Endodermal cell (in vitro differentiated cells): ENCODE data around the gene WBP1L. TPM values are rescaled to one million over a fixed set of nuclear protein-coding genes. Genes with fewer than 3 reads are reported as not detected.
"Not testable (repeated sequence)": the region's sequence is repeated elsewhere in the genome, so short reads cannot be mapped to it uniquely, and the experiment has no call there.

Experiments used
- DNase-seq: peaks from one replicate; pipeline ENCODE4 v3.0.0-alpha.2; 2017
- H3K27ac ChIP-seq: 2 replicates; pipeline ENCODE4 v1.5.1; 2013; ENCODE audit warnings: mild to moderate bottlenecking, low read depth, low read length, moderate library complexity
- H3K27me3 ChIP-seq: 2 replicates; pipeline ENCODE4 v1.6.1; 2013; ENCODE audit warnings: mild to moderate bottlenecking, low read length, moderate library complexity; ENCODE audit not compliant: insufficient read depth, control insufficient read depth, poor library complexity, severe bottlenecking
- H3K36me3 ChIP-seq: 2 replicates; pipeline ENCODE4 v1.7.0; 2013; ENCODE audit warnings: mild to moderate bottlenecking, low read length, moderate library complexity; ENCODE audit not compliant: control insufficient read depth, insufficient read depth
- H3K4me1 ChIP-seq: one replicate; pipeline ENCODE4 v1.7.0; 2013; ENCODE audit warnings: low read length; ENCODE audit not compliant: control insufficient read depth, insufficient read depth
- H3K4me3 ChIP-seq: 2 replicates; pipeline ENCODE4 v1.5.1; 2013; ENCODE audit warnings: mild to moderate bottlenecking, low read length, moderate library complexity
- H3K9ac ChIP-seq: 2 replicates; pipeline ENCODE4 v1.6.1; 2013; ENCODE audit warnings: mild to moderate bottlenecking, low read length, moderate library complexity; ENCODE audit not compliant: poor library complexity, severe bottlenecking; ENCODE audit errors: extremely low read depth
- H3K9me3 ChIP-seq: 2 replicates; pipeline ENCODE4 v1.6.1; 2013; ENCODE audit warnings: mild to moderate bottlenecking, low read length, moderate library complexity; ENCODE audit not compliant: control insufficient read depth
- H3K27ac Mint-ChIP-seq: 2 replicates; pipeline ENCODE4 v1.8.0; 2020; ENCODE audit warnings: mixed read lengths
- H3K27me3 Mint-ChIP-seq: 2 replicates; pipeline ENCODE4 v1.8.0; 2021; ENCODE audit warnings: mild to moderate bottlenecking, mixed read lengths; ENCODE audit not compliant: insufficient read depth
- H3K36me3 Mint-ChIP-seq: 2 replicates; pipeline ENCODE4 v1.8.0; 2020; ENCODE audit warnings: low read depth, mixed read lengths
- H3K4me1 Mint-ChIP-seq: 2 replicates; pipeline ENCODE4 v1.8.0; 2020; ENCODE audit warnings: mixed read lengths
- H3K4me3 Mint-ChIP-seq: 2 replicates; pipeline ENCODE4 v1.8.0; 2020; ENCODE audit warnings: mild to moderate bottlenecking, moderate library complexity, mixed read lengths
- H3K9me3 Mint-ChIP-seq: 2 replicates; pipeline ENCODE4 v1.8.0; 2020; ENCODE audit warnings: mild to moderate bottlenecking, mixed read lengths
- WGBS, 2 experiments: methylation state at CpG; one replicate each; pipeline versions ENCODE4 v1.1.5 to v1.1.7; 2013; ENCODE audit warnings: missing lambda C conversion rate in 2 of 2, mixed read lengths in 1 of 2; ENCODE audit not compliant: insufficient coverage in 1 of 2, insufficient read length in 1 of 2; 5-methylcytosine and 5-hydroxymethylcytosine counted together
- long read RNA-seq, 4 experiments: library from polyadenylated mRNA in 2 of 4; library from RNA in 1 of 4; library from capped mRNA in 1 of 4; stranded (forward) in 3 of 4; unstranded in 1 of 4; transcript quantifications; one replicate each; pipeline ENCODE4 v2.0.0, GENCODE V29; 2020 to 2021; ENCODE audit warnings: inconsistent platforms in 1 of 4
- polyA plus RNA-seq, 2 experiments: library from polyadenylated mRNA; stranded (reverse); fragments of 50-300 nt; gene quantifications; one replicate each; pipeline ENCODE4 v1.2.3, GENCODE V29; 2013
- total RNA-seq, 2 donors: library from RNA; stranded (reverse); fragmentation: NEBNext Ultra II Directional in 1 of 2; extraction: Animal tissue kit (Norgen Biotek cat#: 25700) in 1 of 2; gene quantifications; 2 replicates in 1 of 2; 3 replicates in 1 of 2; pipeline ENCODE4 v1.2.1, GENCODE V29; 2021
- TF ChIP-seq, protein P1 (sequence below): fragments of 200-600 bp; sonication (generic); conservative IDR thresholded peaks from 2 replicates; pipeline ENCODE4 v1.5.0; 2021; ENCODE audit warnings: antibody characterized with exemption, mild to moderate bottlenecking

The WBP1L gene
- 10 to 100 TPM; 23.5 to 25.8 TPM for total RNA-seq
- polyA plus RNA-seq (2013, experiment 1 of 2), result 30.2 TPM
- 29.0 TPM for polyA plus RNA-seq (2013, experiment 2 of 2)
- long read RNA-seq, experiment 1, partial matches to known transcripts, result 8 of 8 reads
- long read RNA-seq, experiment 1, other reads (novel, unspliced or antisense), result 0 of 8 reads
- long read RNA-seq, experiment 2, transcript WBP1L-203 (4 exons, 1,428 nt), result major isoform, 22 of 31 reads
- long read RNA-seq, experiment 2, partial matches to known transcripts, result 8 of 31 reads
- long read RNA-seq, experiment 2, other reads (novel, unspliced or antisense), result 1 of 31 reads
- long read RNA-seq, experiment 3, full-length matches to known transcripts, result 10 of 23 reads
- long read RNA-seq, experiment 3, partial matches to known transcripts, result 12 of 23 reads
- long read RNA-seq, experiment 3, other reads (novel, unspliced or antisense), result 1 of 23 reads
- long read RNA-seq, experiment 4, partial matches to known transcripts, result 0 of 1 reads
- long read RNA-seq, experiment 4, other reads (novel, unspliced or antisense), result 1 of 1 reads

DNA sequence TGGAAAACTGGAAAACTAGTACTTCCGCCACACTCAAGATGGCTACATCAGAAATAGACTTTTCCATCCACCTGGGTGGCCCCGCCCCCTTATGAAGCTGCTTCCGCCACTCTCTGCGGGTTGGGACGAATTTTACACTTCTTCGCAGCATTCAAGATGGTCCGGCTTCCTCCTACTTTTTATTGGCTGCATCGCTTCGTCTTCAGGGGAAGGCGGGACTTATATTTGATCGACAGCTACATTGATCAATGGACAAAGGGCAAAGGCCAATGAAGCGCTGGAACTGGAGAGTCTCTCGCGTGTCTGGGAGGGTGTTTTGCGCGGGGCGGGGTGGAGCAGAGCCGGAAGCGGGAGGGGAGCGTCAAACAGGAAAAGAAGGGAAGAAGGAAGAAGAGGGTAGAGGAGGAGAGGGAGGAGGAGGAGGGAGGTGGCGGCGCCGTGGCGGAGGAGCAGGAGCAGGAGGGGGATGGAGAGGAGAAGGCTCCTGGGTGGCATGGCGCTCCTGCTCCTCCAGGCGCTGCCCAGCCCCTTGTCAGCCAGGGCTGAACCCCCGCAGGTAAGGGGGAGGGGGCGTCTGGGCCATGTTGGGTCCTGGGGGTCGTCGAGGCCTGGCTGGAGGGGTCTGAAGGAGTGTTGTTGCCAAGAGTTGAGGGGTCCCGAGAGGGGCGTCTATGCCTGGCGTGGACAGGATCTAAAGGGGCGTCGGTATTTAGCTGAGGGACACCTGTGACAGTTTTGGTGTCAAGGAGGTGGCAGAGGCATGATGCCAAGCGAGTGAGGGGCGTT is at the start of gene WBP1L:
Gene WBP1L (plus strand): TSS at position 361 of the 786 bp plus-strand sequence. CDS start 106 bp downstream, at position 467.
- H3K9ac ChIP-seq, result peak within 1 kb of the TSS; percentile 61
- H3K9me3 ChIP-seq, result no peaks in the 10 kb centered on the region
- H3K4me3 ChIP-seq, result peak within 1 kb of the TSS; percentile 99
- H3K36me3 ChIP-seq, result peaks cover 3% of the 10 kb centered on the region
- Mint-ChIP-seq H3K4me1 (peaks cover 14% of the 10 kb centered on the region), H3K27me3 (peaks cover 7% of the 10 kb centered on the region), H3K36me3 (peaks cover 6% of the 10 kb centered on the region), H3K4me3 (peak within 1 kb of the TSS; percentile 85), H3K27ac (peak within 1 kb of the TSS; percentile 83), H3K9me3 (no peaks in the 10 kb centered on the region)
- TF ChIP-seq, protein P1, sequence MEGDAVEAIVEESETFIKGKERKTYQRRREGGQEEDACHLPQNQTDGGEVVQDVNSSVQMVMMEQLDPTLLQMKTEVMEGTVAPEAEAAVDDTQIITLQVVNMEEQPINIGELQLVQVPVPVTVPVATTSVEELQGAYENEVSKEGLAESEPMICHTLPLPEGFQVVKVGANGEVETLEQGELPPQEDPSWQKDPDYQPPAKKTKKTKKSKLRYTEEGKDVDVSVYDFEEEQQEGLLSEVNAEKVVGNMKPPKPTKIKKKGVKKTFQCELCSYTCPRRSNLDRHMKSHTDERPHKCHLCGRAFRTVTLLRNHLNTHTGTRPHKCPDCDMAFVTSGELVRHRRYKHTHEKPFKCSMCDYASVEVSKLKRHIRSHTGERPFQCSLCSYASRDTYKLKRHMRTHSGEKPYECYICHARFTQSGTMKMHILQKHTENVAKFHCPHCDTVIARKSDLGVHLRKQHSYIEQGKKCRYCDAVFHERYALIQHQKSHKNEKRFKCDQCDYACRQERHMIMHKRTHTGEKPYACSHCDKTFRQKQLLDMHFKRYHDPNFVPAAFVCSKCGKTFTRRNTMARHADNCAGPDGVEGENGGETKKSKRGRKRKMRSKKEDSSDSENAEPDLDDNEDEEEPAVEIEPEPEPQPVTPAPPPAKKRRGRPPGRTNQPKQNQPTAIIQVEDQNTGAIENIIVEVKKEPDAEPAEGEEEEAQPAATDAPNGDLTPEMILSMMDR, result peak; percentile 15
- H3K4me1 ChIP-seq, result no peaks in the 10 kb centered on the region
- H3K27ac ChIP-seq, result no peak within 1 kb of the TSS
- peak; percentile 98 for DNase-seq
- 0 to 1% methylated on average over 17 to 37 of the region's 37 CpGs for WGBS, 2 experiments
- no peaks in the 10 kb centered on the region for H3K27me3 ChIP-seq

DNA sequence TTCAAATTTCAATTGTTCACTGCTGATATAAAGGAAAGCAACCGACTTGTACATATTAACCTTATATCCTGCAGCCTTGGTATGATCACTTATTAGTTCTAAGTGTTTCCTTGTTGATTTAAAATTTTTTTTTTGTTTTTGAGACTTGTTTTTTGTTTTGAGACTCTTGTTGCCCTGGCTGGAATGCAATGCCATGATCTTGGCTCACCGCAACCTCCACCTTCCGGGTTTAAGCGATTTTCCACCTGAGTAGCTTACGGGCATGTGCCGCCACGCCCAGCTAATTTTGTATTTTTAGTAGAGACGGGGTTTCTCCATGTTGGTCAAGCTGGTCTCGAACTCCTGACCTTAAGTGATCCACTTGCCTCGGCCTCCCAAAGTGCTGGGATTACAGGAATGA is 48.3 kb upstream of the WBP1L start:
- H3K4me1 ChIP-seq, H3K27ac ChIP-seq, H3K27me3 Mint-ChIP-seq, H3K4me3 ChIP-seq, DNase-seq, H3K9me3 Mint-ChIP-seq, H3K27me3 ChIP-seq, H3K9ac ChIP-seq, H3K4me1 Mint-ChIP-seq, H3K27ac Mint-ChIP-seq, H3K9me3 ChIP-seq, H3K4me3 Mint-ChIP-seq: not testable (repeated sequence)
- WGBS, 2 experiments, result 93 to 98% methylated on average over 7 to 10 of the region's 10 CpGs
- H3K36me3 Mint-ChIP-seq, result peaks cover 43% of the 10 kb centered on the region
- peaks cover 35% of the 10 kb centered on the region for H3K36me3 ChIP-seq

DNA sequence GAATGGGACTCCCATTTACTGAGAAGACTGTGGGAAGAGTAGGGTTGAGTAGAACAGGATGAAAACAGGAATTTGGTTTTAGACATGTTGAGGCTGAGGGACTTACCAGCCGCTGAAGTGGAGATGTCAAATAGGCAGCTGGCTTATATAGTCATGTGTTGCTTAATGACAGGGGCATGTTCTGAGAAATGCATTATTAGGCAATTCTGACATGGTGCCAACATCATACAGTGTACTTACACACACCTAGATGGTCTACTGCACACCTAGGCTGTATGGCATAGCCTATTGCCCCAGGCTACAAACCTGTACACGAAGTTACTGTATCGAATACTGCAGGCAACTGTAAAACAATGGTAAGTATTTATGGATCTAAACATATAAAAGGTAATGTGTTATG is 47.0 kb upstream of the WBP1L start:
- H3K36me3 Mint-ChIP-seq, result peaks cover 43% of the 10 kb centered on the region
- Histone ChIP-seq H3K36me3 (peaks cover 38% of the 10 kb centered on the region), H3K27ac (no peak overlapping the region), H3K4me3 (no peak overlapping the region), H3K27me3 (no peaks in the 10 kb centered on the region), H3K4me1 (no peaks in the 10 kb centered on the region), H3K9me3 (no peaks in the 10 kb centered on the region), H3K9ac (no peak overlapping the region)
- no peaks in the 10 kb centered on the region for H3K9me3 Mint-ChIP-seq
- no peaks in the 10 kb centered on the region for H3K27me3 Mint-ChIP-seq
- TF ChIP-seq, protein P1, result no peak
- H3K27ac Mint-ChIP-seq, result no peak overlapping the region
- no peak overlapping the region for H3K4me3 Mint-ChIP-seq
- no peak for DNase-seq
- WGBS, 2 experiments, result 97% methylated on average over 3 of the region's 3 CpGs; no CpG with 5 or more reads in 1 of the 2 experiments
- no peaks in the 10 kb centered on the region for H3K4me1 Mint-ChIP-seq
